CD4-positive, alpha-beta T cell (primary cell): ENCODE data around the gene MPHOSPH9. TPM values are rescaled to one million over a fixed set of nuclear protein-coding genes. Genes with fewer than 3 reads are reported as not detected.

ENCODE experiments used
- ATAC-seq: fragments of 200-7000 bp; cut with Tn5 transposase; one replicate; pipeline ENCODE4 v1.10.0; 2022; ENCODE audit warnings: mild to moderate bottlenecking; ENCODE audit not compliant: poor library complexity
- CTCF ChIA-PET: fragments of 350-600 bp; sonication (Branson Sonifier 250); formaldehyde crosslinking; loops from one replicate; lab custom pipeline; 2021; ENCODE audit warnings: antibody characterized with exemption, inconsistent platforms; lab: Charles Lee
- POLR2A ChIA-PET: fragments of 350-600 bp; sonication (Branson Sonifier 250); formaldehyde crosslinking; loops from one replicate; lab custom pipeline; 2021; ENCODE audit warnings: antibody characterized with exemption, inconsistent platforms; lab: Charles Lee
- DNase-seq, 14 experiments: peaks; one replicate each; pipeline ENCODE4 v3.0.0-alpha.2; 2013 to 2020; ENCODE audit warnings: mixed read lengths in 2 of 14
- H3K27ac ChIP-seq, 2 donors: one replicate each; pipeline versions ENCODE4 v1.5.1 to v1.7.0; 2013; ENCODE audit warnings: low read length in 2 of 2, low read depth in 1 of 2, mild to moderate bottlenecking in 1 of 2
- H3K27me3 ChIP-seq, 2 experiments: 1 replicate in 1 of 2; 2 replicates in 1 of 2; pipeline versions ENCODE4 v1.6.1 to v1.7.0; 2013; ENCODE audit warnings: low read length in 2 of 2, control low read depth in 1 of 2, mild to moderate bottlenecking in 1 of 2, moderate library complexity in 1 of 2; ENCODE audit not compliant: insufficient read depth in 2 of 2, control insufficient read depth in 1 of 2
- H3K36me3 ChIP-seq: one replicate; pipeline ENCODE4 v1.6.1; 2013; ENCODE audit warnings: low read length, control low read depth; ENCODE audit not compliant: insufficient read depth
- H3K4me1 ChIP-seq: one replicate; pipeline ENCODE4 v1.6.1; 2013; ENCODE audit warnings: low read length, control low read depth; ENCODE audit not compliant: insufficient read depth
- H3K4me3 ChIP-seq: one replicate; pipeline ENCODE4 v1.5.1; 2013; ENCODE audit warnings: mild to moderate bottlenecking, low read length, moderate library complexity
- H3K9me3 ChIP-seq, 2 experiments: 1 replicate in 1 of 2; 2 replicates in 1 of 2; pipeline versions ENCODE4 v1.6.1 to v1.7.0; 2013; ENCODE audit warnings: low read length in 2 of 2, mild to moderate bottlenecking in 2 of 2, control low read depth in 1 of 2, moderate library complexity in 1 of 2; ENCODE audit not compliant: control insufficient read depth in 1 of 2, insufficient read depth in 1 of 2
- H3K27ac Mint-ChIP-seq: one replicate; pipeline ENCODE4 v1.8.0; 2020; ENCODE audit warnings: mixed read lengths
- H3K27me3 Mint-ChIP-seq: one replicate; pipeline ENCODE4 v1.8.0; 2021; ENCODE audit warnings: mixed read lengths
- H3K36me3 Mint-ChIP-seq: one replicate; pipeline ENCODE4 v1.8.0; 2021; ENCODE audit warnings: low read depth, mixed read lengths
- H3K4me1 Mint-ChIP-seq: one replicate; pipeline ENCODE4 v1.8.0; 2021; ENCODE audit warnings: low read depth, mixed read lengths
- H3K4me3 Mint-ChIP-seq: one replicate; pipeline ENCODE4 v1.8.0; 2020; ENCODE audit warnings: mild to moderate bottlenecking, mixed read lengths
- H3K9me3 Mint-ChIP-seq: one replicate; pipeline ENCODE4 v1.8.0; 2020; ENCODE audit warnings: mixed read lengths
- intact Hi-C, 2 experiments: fragments of 100-400 bp; cut with DNase I in 1 of 2; cut with micrococcal nuclease in 1 of 2; formaldehyde crosslinking; loops; one replicate each; pipeline versions ENCODE4 v1.15.1 to v1.9.0; 2023 to 2025; cut with DNase I, micrococcal nuclease
- total RNA-seq, 174 experiments: library from RNA in 2 of 174; stranded (reverse) in 2 of 174; gene quantifications; one replicate each; pipeline ENCODE4 v1.2.3 and lab custom pipeline; 2021 to 2026
- TF ChIP-seq, protein P1 (sequence below): fragments of 200-600 bp; IDR thresholded peaks from one replicate; pipeline ENCODE4 v1.8.0; 2022; ENCODE audit warnings: antibody characterized with exemption, mild to moderate bottlenecking

MPHOSPH9 gene
- total RNA-seq, 2 experiments from 2014 or later = 80.9 to 84.5 TPM

DNA sequence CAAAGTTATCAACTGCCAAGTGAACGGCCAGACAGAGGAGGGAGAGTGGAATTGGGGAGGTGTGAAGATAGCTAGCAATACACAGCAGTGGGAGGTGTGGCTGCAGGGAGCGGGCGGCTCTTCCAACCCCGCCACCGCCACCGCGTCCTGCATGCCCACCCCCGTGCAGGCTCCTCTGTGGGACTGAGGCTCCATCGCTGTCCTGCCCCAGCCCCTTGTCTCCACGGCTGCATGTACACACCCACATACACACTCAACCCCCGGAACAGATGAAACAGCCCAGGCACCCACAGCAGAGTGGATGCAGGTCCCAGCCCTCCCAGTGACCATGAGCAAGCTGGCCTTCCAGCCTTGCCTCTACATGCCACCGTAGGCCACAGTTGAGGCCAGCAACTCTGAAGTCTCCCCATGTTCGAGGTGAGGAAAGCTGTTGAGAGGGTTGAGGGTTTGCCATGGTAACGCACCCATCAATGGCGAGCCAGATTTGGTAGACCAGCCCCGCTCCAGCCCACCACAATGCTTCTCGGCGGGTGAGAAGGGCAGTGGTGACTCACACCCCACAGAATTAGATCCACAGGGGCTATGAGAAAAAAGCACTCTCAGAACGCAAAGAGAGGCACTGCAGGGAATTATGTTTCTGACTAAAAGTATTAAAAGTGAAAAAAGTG is 121.3 kb downstream of the MPHOSPH9 start:
- no peak overlapping the region for H3K4me3 Mint-ChIP-seq

DNA sequence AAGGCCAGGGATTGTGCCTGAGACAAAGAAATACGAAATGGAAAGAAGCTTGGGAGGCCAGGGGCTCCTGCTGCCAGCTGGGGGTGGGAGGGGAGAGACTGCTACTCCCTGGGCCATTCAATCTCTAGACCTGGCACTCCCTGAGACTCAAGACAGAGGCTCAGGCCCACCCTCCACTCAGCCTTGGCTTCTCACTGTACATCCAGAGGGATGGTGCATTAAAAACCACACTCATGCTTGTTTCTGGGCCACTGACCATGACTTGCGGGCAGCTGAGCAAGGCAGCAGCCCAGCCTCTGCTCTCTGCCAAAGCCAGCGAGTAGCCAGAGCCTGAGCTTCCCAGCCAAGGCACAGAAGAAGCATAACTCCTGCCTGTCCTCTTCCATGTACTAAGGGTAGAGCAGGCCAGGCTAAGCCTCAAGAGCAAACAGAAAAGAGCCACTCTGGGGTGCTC is 123.6 kb downstream of the MPHOSPH9 start:
- no peak overlapping the region for H3K4me3 ChIP-seq
- peaks cover 40% of the 10 kb centered on the region for H3K4me1 ChIP-seq
- Mint-ChIP-seq H3K27me3 (no peaks in the 10 kb centered on the region), H3K4me3 (no peak overlapping the region), H3K27ac (peak overlapping the region; percentile 33), H3K4me1 (peaks cover 62% of the 10 kb centered on the region), H3K9me3 (no peaks in the 10 kb centered on the region), H3K36me3 (peaks cover 25% of the 10 kb centered on the region)
- H3K9me3 ChIP-seq = no peaks in the 10 kb centered on the region
- no peak overlapping the region for H3K27ac ChIP-seq
- no peak for ATAC-seq
- intact Hi-C loops = no loop called here
- ChIA-PET CTCF (interaction anchor here (1.5 kb wide), 1 partner anchor 11 kb away, joined by 3 read pairs; no protein-coding TSS in a partner anchor), POLR2A (interaction anchor here (1.0 kb wide), 1 partner anchor 34 kb away, joined by 3 read pairs; no protein-coding TSS in a partner anchor)
- TF ChIP-seq, protein P1, sequence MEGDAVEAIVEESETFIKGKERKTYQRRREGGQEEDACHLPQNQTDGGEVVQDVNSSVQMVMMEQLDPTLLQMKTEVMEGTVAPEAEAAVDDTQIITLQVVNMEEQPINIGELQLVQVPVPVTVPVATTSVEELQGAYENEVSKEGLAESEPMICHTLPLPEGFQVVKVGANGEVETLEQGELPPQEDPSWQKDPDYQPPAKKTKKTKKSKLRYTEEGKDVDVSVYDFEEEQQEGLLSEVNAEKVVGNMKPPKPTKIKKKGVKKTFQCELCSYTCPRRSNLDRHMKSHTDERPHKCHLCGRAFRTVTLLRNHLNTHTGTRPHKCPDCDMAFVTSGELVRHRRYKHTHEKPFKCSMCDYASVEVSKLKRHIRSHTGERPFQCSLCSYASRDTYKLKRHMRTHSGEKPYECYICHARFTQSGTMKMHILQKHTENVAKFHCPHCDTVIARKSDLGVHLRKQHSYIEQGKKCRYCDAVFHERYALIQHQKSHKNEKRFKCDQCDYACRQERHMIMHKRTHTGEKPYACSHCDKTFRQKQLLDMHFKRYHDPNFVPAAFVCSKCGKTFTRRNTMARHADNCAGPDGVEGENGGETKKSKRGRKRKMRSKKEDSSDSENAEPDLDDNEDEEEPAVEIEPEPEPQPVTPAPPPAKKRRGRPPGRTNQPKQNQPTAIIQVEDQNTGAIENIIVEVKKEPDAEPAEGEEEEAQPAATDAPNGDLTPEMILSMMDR = no peak
- H3K27me3 ChIP-seq = no peaks in the 10 kb centered on the region
- no peak for DNase-seq
- peaks cover 4% of the 10 kb centered on the region for H3K36me3 ChIP-seq

More for the DNA sequence above, 121.3 kb downstream of the MPHOSPH9 start:
- peaks cover 4% of the 10 kb centered on the region for H3K36me3 ChIP-seq
- Mint-ChIP-seq H3K36me3 (peaks cover 29% of the 10 kb centered on the region), H3K27ac (no peak overlapping the region), H3K27me3 (no peaks in the 10 kb centered on the region), H3K4me1 (peaks cover 62% of the 10 kb centered on the region), H3K9me3 (no peaks in the 10 kb centered on the region)
- peaks cover 46% of the 10 kb centered on the region for H3K4me1 ChIP-seq
- DNase-seq (no peak), ATAC-seq (no peak)
- TF ChIP-seq, protein P1 = no peak
- CTCF ChIA-PET = no interaction called here
- intact Hi-C loops = loop anchor here in 1 of 2 experiments (5.0 kb wide), 1 partner anchor 36 kb away; no protein-coding TSS in a partner anchor
- no peaks in the 10 kb centered on the region for H3K9me3 ChIP-seq
- no peaks in the 10 kb centered on the region for H3K27me3 ChIP-seq
- POLR2A ChIA-PET = interaction anchor here (1.0 to 1.7 kb wide), 2 partner anchors 9 to 121 kb away, joined by 4 to 5 read pairs; partner anchors contain the start of genes MPHOSPH9 and MTRFR
- H3K27ac ChIP-seq = no peak overlapping the region
- H3K4me3 ChIP-seq = no peak overlapping the region

DNA sequence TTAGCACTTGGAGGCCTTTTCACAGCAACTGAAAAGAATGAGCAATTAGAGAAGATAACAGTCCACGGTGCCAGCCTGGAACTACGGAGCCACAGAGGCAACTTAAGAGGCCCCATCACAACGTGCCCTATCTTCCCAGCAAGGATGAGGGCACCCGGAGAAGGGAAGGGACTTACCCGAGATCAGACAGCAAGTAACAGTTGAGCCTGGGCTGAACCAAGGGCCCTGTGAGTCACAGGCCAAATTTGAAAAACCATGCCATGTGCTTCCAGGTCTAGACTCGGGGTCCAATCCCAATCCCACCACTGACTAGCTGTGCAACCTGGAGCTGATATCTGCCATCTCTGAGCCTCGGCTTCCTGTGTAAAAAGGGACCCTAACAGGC is 124.3 kb downstream of the MPHOSPH9 start:
- POLR2A ChIA-PET = interaction anchor here (4.5 kb wide), 1 partner anchor 13 kb away, joined by 58 read pairs; no protein-coding TSS in a partner anchor
- H3K4me3 Mint-ChIP-seq = no peak overlapping the region
- H3K9me3 Mint-ChIP-seq = no peaks in the 10 kb centered on the region
- H3K27me3 Mint-ChIP-seq = no peaks in the 10 kb centered on the region
- intact Hi-C loops = no loop called here
- Histone ChIP-seq H3K27ac (no peak overlapping the region), H3K36me3 (peaks cover 4% of the 10 kb centered on the region), H3K27me3 (no peaks in the 10 kb centered on the region), H3K9me3 (no peaks in the 10 kb centered on the region), H3K4me3 (no peak overlapping the region), H3K4me1 (peaks cover 37% of the 10 kb centered on the region)
- CTCF ChIA-PET = interaction anchor here (1.5 kb wide), 1 partner anchor 12 kb away, joined by 3 read pairs; no protein-coding TSS in a partner anchor
- TF ChIP-seq, protein P1 = no peak
- peak overlapping the region; percentile 98 for H3K27ac Mint-ChIP-seq
- ATAC-seq = no peak
- peaks cover 61% of the 10 kb centered on the region for H3K4me1 Mint-ChIP-seq
- H3K36me3 Mint-ChIP-seq = peaks cover 25% of the 10 kb centered on the region
- DNase-seq = no peak
